ENCODE data around the gene ITGAD.

DNA sequence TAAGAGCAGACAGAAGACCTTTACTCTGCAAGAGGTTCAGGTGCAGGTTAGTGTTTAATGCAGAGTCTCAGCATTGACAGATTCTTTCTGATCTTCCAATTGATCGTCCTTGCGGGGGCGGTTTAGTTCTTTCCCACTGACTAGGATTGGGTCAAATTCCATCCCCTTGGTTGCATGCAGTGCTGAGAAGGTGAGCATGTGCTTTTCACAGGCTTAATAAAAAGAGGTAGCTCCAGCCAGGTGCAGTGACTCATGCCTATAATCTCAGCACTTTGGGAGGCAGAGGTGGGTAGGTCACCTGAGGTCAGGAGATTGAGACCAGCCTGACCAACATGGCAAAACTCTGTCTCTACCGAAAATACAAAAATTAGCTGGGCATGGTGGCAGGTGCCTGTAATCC is 7.5 kb upstream of the ITGAD start:
- TF ChIP-seq, protein P1, sequence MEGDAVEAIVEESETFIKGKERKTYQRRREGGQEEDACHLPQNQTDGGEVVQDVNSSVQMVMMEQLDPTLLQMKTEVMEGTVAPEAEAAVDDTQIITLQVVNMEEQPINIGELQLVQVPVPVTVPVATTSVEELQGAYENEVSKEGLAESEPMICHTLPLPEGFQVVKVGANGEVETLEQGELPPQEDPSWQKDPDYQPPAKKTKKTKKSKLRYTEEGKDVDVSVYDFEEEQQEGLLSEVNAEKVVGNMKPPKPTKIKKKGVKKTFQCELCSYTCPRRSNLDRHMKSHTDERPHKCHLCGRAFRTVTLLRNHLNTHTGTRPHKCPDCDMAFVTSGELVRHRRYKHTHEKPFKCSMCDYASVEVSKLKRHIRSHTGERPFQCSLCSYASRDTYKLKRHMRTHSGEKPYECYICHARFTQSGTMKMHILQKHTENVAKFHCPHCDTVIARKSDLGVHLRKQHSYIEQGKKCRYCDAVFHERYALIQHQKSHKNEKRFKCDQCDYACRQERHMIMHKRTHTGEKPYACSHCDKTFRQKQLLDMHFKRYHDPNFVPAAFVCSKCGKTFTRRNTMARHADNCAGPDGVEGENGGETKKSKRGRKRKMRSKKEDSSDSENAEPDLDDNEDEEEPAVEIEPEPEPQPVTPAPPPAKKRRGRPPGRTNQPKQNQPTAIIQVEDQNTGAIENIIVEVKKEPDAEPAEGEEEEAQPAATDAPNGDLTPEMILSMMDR (IDR thresholded peaks at IDR 0.05): no peak
- no peak for TF ChIP-seq POLR2A (IDR thresholded peaks at IDR 0.05)

All from esophagus squamous epithelium (tissue), 4 donors.